ENCODE results near the gene ATMIN. TPM values are rescaled to one million over a fixed set of nuclear protein-coding genes. Genes with fewer than 3 reads are reported as not detected.

The ATMIN gene
- total RNA-seq, 1 experiment from 2014 or later: 46.7 TPM

DNA sequence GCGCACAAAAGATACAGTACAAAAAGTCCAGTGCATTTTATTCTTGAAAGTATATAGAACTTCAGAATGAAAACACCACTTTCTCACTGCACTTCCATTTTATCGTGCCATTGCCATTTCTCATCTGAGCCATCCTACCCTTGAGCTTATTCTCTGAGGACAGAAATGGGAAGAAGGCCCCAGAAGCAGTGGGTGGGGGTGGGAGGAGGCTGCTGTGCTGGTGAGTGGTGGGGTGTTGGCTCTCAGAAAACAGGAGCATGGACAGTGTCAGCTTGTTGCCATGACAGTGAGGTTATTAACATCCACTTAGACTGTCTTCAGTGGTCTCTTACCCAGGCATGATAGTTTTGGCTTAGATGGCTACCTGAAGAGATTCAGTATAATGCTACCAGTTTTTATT, 4.5 kb downstream of the ATMIN start:
- DNase-seq (ENCODE audit: low read depth, low spot score) (no peak), ATAC-seq (no peak)
- no peak overlapping the region for H3K4me3 ChIP-seq (replicated peaks in 1 of 2; ENCODE audit: low read depth in 1 of 2, low read length in 2 of 2)
- BruUV-seq (replicated peaks): no TSS peak
- H3K79me2 ChIP-seq (ENCODE audit: insufficient read depth, low read length): peaks cover 46% of the 10 kb centered on the region
- no peak overlapping the region for H3K27ac ChIP-seq (ENCODE audit: low read depth, low read length)
- H3K4me2 ChIP-seq (ENCODE audit: low read length): no peak overlapping the region
- H3K9ac ChIP-seq (ENCODE audit: low read length): no peak overlapping the region
- ChIA-PET CTCF (no interaction called here), POLR2A (no interaction called here), RAD21 (ENCODE audit: low non-redundant PET in 1 of 2, low total read pairs in 2 of 2, uncharacterized antibody in 2 of 2, unreplicated experiment in 2 of 2) (no interaction called here)
- no peaks in the 10 kb centered on the region for H4K20me1 ChIP-seq (ENCODE audit: insufficient read depth)
- no peak overlapping the region for H2AFZ ChIP-seq (ENCODE audit: low read depth, low read length, poor library complexity, severe bottlenecking)
- no peaks in the 10 kb centered on the region for H3K9me3 ChIP-seq (ENCODE audit: control insufficient read depth in 1 of 2, insufficient read depth in 1 of 2, low read depth in 1 of 2, low read length in 2 of 2)
- TF ChIP-seq, protein P1, sequence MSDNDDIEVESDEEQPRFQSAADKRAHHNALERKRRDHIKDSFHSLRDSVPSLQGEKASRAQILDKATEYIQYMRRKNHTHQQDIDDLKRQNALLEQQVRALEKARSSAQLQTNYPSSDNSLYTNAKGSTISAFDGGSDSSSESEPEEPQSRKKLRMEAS (IDR thresholded peaks at IDR 0.05): no peak
- no peak for TF ChIP-seq SRF (IDR thresholded peaks at IDR 0.05; ENCODE audit: low read depth)
- TF ChIP-seq ZFX (IDR thresholded peaks at IDR 0.05): no peak
- TF ChIP-seq SIN3A (IDR thresholded peaks at IDR 0.05; ENCODE audit: low read depth): no peak
- TF ChIP-seq, protein P2, sequence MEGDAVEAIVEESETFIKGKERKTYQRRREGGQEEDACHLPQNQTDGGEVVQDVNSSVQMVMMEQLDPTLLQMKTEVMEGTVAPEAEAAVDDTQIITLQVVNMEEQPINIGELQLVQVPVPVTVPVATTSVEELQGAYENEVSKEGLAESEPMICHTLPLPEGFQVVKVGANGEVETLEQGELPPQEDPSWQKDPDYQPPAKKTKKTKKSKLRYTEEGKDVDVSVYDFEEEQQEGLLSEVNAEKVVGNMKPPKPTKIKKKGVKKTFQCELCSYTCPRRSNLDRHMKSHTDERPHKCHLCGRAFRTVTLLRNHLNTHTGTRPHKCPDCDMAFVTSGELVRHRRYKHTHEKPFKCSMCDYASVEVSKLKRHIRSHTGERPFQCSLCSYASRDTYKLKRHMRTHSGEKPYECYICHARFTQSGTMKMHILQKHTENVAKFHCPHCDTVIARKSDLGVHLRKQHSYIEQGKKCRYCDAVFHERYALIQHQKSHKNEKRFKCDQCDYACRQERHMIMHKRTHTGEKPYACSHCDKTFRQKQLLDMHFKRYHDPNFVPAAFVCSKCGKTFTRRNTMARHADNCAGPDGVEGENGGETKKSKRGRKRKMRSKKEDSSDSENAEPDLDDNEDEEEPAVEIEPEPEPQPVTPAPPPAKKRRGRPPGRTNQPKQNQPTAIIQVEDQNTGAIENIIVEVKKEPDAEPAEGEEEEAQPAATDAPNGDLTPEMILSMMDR (IDR thresholded peaks at IDR 0.05 in 2 of 3, conservative IDR thresholded peaks at IDR 0.05 in 1 of 3; ENCODE audit: borderline replicate concordance in 1 of 3, insufficient read depth in 1 of 3, low read depth in 2 of 3, low read length in 2 of 3): no peak
- TF ChIP-seq TCF7L2 (IDR thresholded peaks at IDR 0.05; ENCODE audit: borderline replicate concordance, extremely low read depth, insufficient read depth, insufficient read length): no peak
- no peak for TF ChIP-seq POLR2AphosphoS5 (IDR thresholded peaks at IDR 0.05; ENCODE audit: low read depth, low read length)
- TF ChIP-seq SP1 (IDR thresholded peaks at IDR 0.05; ENCODE audit: low read depth): no peak
- no peak for TF ChIP-seq EGR1 (IDR thresholded peaks at IDR 0.05; ENCODE audit: low read depth)
- no peak for TF ChIP-seq YY1 (IDR thresholded peaks at IDR 0.05; ENCODE audit: extremely low read depth, insufficient replicate concordance, low read depth, low read length)
- no peak for TF ChIP-seq ZNF274 (IDR thresholded peaks at IDR 0.05; ENCODE audit: low read depth, low read length)
- TF ChIP-seq EZH2 (IDR thresholded peaks at IDR 0.05): no peak
- no peak for TF ChIP-seq RAD21 (IDR thresholded peaks at IDR 0.05; ENCODE audit: low read depth)
- TF ChIP-seq, protein P3, sequence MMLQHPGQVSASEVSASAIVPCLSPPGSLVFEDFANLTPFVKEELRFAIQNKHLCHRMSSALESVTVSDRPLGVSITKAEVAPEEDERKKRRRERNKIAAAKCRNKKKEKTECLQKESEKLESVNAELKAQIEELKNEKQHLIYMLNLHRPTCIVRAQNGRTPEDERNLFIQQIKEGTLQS (IDR thresholded peaks at IDR 0.05): no peak
- intact Hi-C loops (cut with micrococcal nuclease): no loop called here
- peaks cover 8 to 13% of the 10 kb centered on the region in 2 experiments; a peak in 3 of 4 replicates for H3K4me1 ChIP-seq (ENCODE audit: control insufficient read depth in 1 of 2, insufficient read depth in 2 of 2, low read length in 2 of 2)
- H3K36me3 ChIP-seq (ENCODE audit: control insufficient read depth in 1 of 2, insufficient read depth in 2 of 2, low read length in 2 of 2): peaks cover 37% of the 10 kb centered on the region in 2 experiments; a peak in 3 of 4 replicates
- H3K27me3 ChIP-seq (ENCODE audit: insufficient read depth, low read length): no peaks in the 10 kb centered on the region
- no peaks in the 10 kb centered on the region for H3K9me2 ChIP-seq (ENCODE audit: insufficient read depth)

Measured in HCT116 (cell line).